WTC11 (cell line): ENCODE measurements around the gene TRMT11. TPM values are rescaled to one million over a fixed set of nuclear protein-coding genes. Genes with fewer than 3 reads are reported as not detected.

ENCODE experiments used
- ATAC-seq: fragments of 200-7000 bp; cut with Tn5 transposase; 2 replicates; pipeline ENCODE4 v1.10.0; 2021; ENCODE audit warnings: mild to moderate bottlenecking, moderate library complexity
- CTCF ChIA-PET: fragments of 300-600 bp; sonication (Branson Sonifier 250); formaldehyde crosslinking; loops from one replicate; lab custom pipeline; 2021; ENCODE audit warnings: antibody characterized with exemption; lab: Charles Lee
- POLR2A ChIA-PET: fragments of 350-600 bp; sonication (Branson Sonifier 250); formaldehyde crosslinking; loops from one replicate; lab custom pipeline; 2021; ENCODE audit warnings: antibody characterized with exemption; lab: Charles Lee
- DNase-seq: peaks from one replicate; pipeline ENCODE4 v3.0.0; 2021; ENCODE audit warnings: low spot score
- H3K27ac Mint-ChIP-seq: 2 replicates; pipeline ENCODE4 v1.8.0; 2021; ENCODE audit warnings: mixed read lengths
- H3K27me3 Mint-ChIP-seq: 2 replicates; pipeline ENCODE4 v1.8.0; 2021; ENCODE audit warnings: low read depth, mild to moderate bottlenecking, moderate library complexity, mixed read lengths
- H3K36me3 Mint-ChIP-seq: 2 replicates; pipeline ENCODE4 v1.8.0; 2021; ENCODE audit warnings: mixed read lengths
- H3K4me1 Mint-ChIP-seq: 2 replicates; pipeline ENCODE4 v1.8.0; 2022; ENCODE audit warnings: mixed read lengths
- H3K4me3 Mint-ChIP-seq: 2 replicates; pipeline ENCODE4 v1.8.0; 2021; ENCODE audit warnings: mild to moderate bottlenecking, moderate library complexity, mixed read lengths
- H3K9me3 Mint-ChIP-seq: 2 replicates; pipeline ENCODE4 v1.8.0; 2021; ENCODE audit warnings: mixed read lengths
- ATF2 ChIP-seq: sonication (generic); formaldehyde crosslinking; IDR thresholded peaks from 2 replicates; pipeline ENCODE4 v1.8.1; 2022; ENCODE audit warnings: low read depth, missing genetic modification reagents, borderline replicate concordance
- CREB1 ChIP-seq: sonication (generic); formaldehyde crosslinking; IDR thresholded peaks from 2 replicates; pipeline ENCODE4 v1.8.0; 2023; ENCODE audit warnings: mild to moderate bottlenecking, missing genetic modification reagents
- CREM ChIP-seq: sonication (generic); formaldehyde crosslinking; IDR thresholded peaks from 2 replicates; pipeline ENCODE4 v1.8.1; 2022; ENCODE audit warnings: mild to moderate bottlenecking, missing genetic modification reagents, moderate library complexity
- E2F4 ChIP-seq: sonication (generic); formaldehyde crosslinking; IDR thresholded peaks from 2 replicates; pipeline ENCODE4 v1.8.1; 2022; ENCODE audit warnings: low read depth, mild to moderate bottlenecking, moderate library complexity, missing genetic modification reagents, borderline replicate concordance
- FOXP4 ChIP-seq: sonication (generic); formaldehyde crosslinking; IDR thresholded peaks from 2 replicates; pipeline ENCODE4 v1.8.0; 2022; ENCODE audit warnings: mild to moderate bottlenecking, missing genetic modification reagents
- JUN ChIP-seq: sonication (generic); formaldehyde crosslinking; IDR thresholded peaks from 2 replicates; pipeline ENCODE4 v1.8.0; 2023; ENCODE audit warnings: mild to moderate bottlenecking, missing genetic modification reagents
- NFATC4 ChIP-seq: fragments of 250-450 bp; sonication (Bioruptor Pico); IDR thresholded peaks from 2 replicates; pipeline ENCODE4 v1.9.0; 2021; ENCODE audit warnings: mild to moderate bottlenecking
- NR2C2 ChIP-seq: sonication (generic); formaldehyde crosslinking; IDR thresholded peaks from 2 replicates; pipeline ENCODE4 v1.8.0; 2022; ENCODE audit warnings: mild to moderate bottlenecking, missing genetic modification reagents
- PREB ChIP-seq: sonication (generic); formaldehyde crosslinking; IDR thresholded peaks from 2 replicates; pipeline ENCODE4 v1.8.1; 2022; ENCODE audit warnings: mild to moderate bottlenecking, missing genetic modification reagents, moderate library complexity, borderline replicate concordance
- RORB ChIP-seq: fragments of 250-450 bp; sonication (Bioruptor Pico); IDR thresholded peaks from 2 replicates; pipeline ENCODE4 v1.9.0; 2021; ENCODE audit warnings: mild to moderate bottlenecking
- STAT6 ChIP-seq: sonication (generic); formaldehyde crosslinking; conservative IDR thresholded peaks from 2 replicates; pipeline ENCODE4 v1.8.1; 2023; ENCODE audit warnings: mild to moderate bottlenecking, low read depth, missing genetic modification reagents, moderate library complexity
- ZNF121 ChIP-seq: sonication (generic); formaldehyde crosslinking; IDR thresholded peaks from 2 replicates; pipeline ENCODE4 v1.8.0; 2023; ENCODE audit warnings: missing genetic modification reagents
- ZNF423 ChIP-seq: fragments of 250-450 bp; sonication (Bioruptor Pico); IDR thresholded peaks from 2 replicates; pipeline ENCODE4 v2.1.2; 2022; ENCODE audit warnings: mild to moderate bottlenecking, moderate library complexity
- total RNA-seq: library from RNA; stranded (reverse); gene quantifications from 3 replicates; pipeline ENCODE4 v1.2.3, GENCODE V29; 2021
- TF ChIP-seq, protein P1 (sequence below): sonication (generic); formaldehyde crosslinking; IDR thresholded peaks from 2 replicates; pipeline ENCODE4 v1.8.0; 2022; ENCODE audit warnings: mild to moderate bottlenecking, missing genetic modification reagents
- TF ChIP-seq, protein P2 (sequence below): sonication (generic); formaldehyde crosslinking; IDR thresholded peaks from 2 replicates; pipeline ENCODE4 v1.8.1; 2023; ENCODE audit warnings: mild to moderate bottlenecking, missing genetic modification reagents

TRMT11 gene
- total RNA-seq, 1 experiment from 2014 or later, result 32.3 TPM

DNA sequence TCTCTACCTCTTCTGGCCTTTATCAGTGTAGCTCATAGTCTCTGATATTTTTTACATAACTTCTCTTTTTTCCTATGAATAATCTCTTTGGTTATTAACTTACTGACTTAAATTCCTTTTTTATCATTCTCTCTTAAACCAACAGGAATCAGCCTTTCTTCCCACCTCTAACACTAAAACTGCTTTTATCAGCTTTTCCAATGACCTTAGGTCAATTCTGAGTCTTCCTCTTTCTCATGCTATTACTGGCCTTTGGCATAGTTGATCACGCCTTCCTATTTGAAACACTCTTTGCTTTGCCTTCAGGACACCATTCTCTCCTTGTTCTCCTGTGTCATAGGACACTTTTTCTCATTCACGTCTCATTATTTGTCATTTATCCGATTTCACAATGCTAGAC is 37.9 kb upstream of the TRMT11 start:
- H3K36me3 Mint-ChIP-seq, result peaks cover 4% of the 10 kb centered on the region; the same call in 1 of the 2 replicates
- DNase-seq, result no peak
- no peak overlapping the region for H3K27ac Mint-ChIP-seq
- no peak for ATAC-seq
- H3K27me3 Mint-ChIP-seq, result no peaks in the 10 kb centered on the region; the same call in 1 of the 2 replicates
- H3K4me3 Mint-ChIP-seq, result no peak overlapping the region
- POLR2A ChIA-PET, result interaction anchor here (0.7 kb wide), 1 partner anchor 8 kb away, joined by 3 read pairs; the partner anchor contains the start of gene HINT3
- H3K9me3 Mint-ChIP-seq, result peaks cover 9% of the 10 kb centered on the region
- CTCF ChIA-PET, result interaction anchor here (1.5 kb wide), 1 partner anchor 8 kb away, joined by 4 read pairs; the partner anchor contains the start of gene HINT3
- TF ChIP-seq ZNF121 (no peak), PREB (no peak), E2F4 (CRISPR knock-in tag) (no peak), CREB1 (no peak), FOXP4 (CRISPR knock-in tag) (no peak), ZNF423 (CRISPR knock-in tag) (no peak), ATF2 (CRISPR knock-in tag) (no peak), NR2C2 (CRISPR knock-in tag) (no peak), CREM (CRISPR knock-in tag) (no peak), STAT6 (CRISPR knock-in tag) (no peak), NFATC4 (no peak)
- TF ChIP-seq, protein P1, sequence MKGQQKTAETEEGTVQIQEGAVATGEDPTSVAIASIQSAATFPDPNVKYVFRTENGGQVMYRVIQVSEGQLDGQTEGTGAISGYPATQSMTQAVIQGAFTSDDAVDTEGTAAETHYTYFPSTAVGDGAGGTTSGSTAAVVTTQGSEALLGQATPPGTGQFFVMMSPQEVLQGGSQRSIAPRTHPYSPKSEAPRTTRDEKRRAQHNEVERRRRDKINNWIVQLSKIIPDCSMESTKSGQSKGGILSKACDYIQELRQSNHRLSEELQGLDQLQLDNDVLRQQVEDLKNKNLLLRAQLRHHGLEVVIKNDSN, result no peak
- TF ChIP-seq, protein P2, sequence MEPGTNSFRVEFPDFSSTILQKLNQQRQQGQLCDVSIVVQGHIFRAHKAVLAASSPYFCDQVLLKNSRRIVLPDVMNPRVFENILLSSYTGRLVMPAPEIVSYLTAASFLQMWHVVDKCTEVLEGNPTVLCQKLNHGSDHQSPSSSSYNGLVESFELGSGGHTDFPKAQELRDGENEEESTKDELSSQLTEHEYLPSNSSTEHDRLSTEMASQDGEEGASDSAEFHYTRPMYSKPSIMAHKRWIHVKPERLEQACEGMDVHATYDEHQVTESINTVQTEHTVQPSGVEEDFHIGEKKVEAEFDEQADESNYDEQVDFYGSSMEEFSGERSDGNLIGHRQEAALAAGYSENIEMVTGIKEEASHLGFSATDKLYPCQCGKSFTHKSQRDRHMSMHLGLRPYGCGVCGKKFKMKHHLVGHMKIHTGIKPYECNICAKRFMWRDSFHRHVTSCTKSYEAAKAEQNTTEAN, result no peak
- peaks cover 3% of the 10 kb centered on the region; the same call in 1 of the 2 replicates for H3K4me1 Mint-ChIP-seq

DNA sequence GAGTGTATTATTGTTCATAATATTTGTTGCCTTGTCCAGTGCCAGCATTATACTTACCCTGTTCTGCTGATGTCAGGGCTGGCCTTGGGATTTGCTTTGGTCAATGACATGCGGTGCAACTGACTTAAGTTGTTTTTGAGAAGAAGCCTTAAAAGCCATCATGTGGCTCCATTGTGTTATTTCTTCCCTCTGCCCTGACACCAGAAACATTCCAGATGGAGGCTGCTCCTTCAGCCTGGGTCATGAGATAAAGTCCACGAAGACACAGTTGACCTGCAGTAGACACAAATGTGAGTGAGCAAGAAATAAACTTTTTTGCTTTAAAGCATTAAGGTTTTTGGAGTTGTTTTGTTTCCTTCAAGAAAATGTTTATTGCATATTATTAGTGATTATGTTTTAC is 37.3 kb upstream of the TRMT11 start:
- ATAC-seq, result no peak
- Mint-ChIP-seq H3K36me3 (peaks cover 4% of the 10 kb centered on the region; the same call in 1 of the 2 replicates), H3K4me1 (peaks cover 3% of the 10 kb centered on the region; the same call in 1 of the 2 replicates), H3K27ac (no peak overlapping the region), H3K4me3 (no peak overlapping the region), H3K9me3 (peaks cover 9% of the 10 kb centered on the region), H3K27me3 (no peaks in the 10 kb centered on the region; the same call in 1 of the 2 replicates)
- no peak for DNase-seq
- POLR2A ChIA-PET, result no interaction called here
- CTCF ChIA-PET, result no interaction called here
- TF ChIP-seq RORB (no peak), JUN (CRISPR knock-in tag) (no peak)
